K562 (cell line): ENCODE results near the gene IGSF21. TPM values are rescaled to one million over a fixed set of nuclear protein-coding genes. Genes with fewer than 3 reads are reported as not detected.

Experiments
- ATAC-seq: fragments of 200-7000 bp; cut with Tn5 transposase; 3 replicates; pipeline ENCODE4 v1.9.1; 2020; ENCODE audit warnings: moderate library complexity
- BruUV-seq: library from RNA; stranded (reverse); fragments of 400-500 nt; replicated peaks from 2 replicates; lab custom pipeline; 2021; lab: Mats Ljungman, UMichigan
- CTCF ChIA-PET: fragments of 300-600 bp; formaldehyde crosslinking; extraction: SDS; loops from one replicate; lab custom pipeline; 2021; ENCODE audit warnings: low intra/inter-chr PET ratio; lab: Yijun Ruan, JAX
- POLR2A ChIA-PET: fragments of 300-600, 350-650 bp; sonication (Branson Sonifier 250); formaldehyde crosslinking; extraction: SDS; loops from one replicate; lab custom pipeline; 2021; ENCODE audit warnings: antibody characterized with exemption, inconsistent platforms; lab: Yijun Ruan, JAX
- DNase-seq, 4 experiments: peaks; one replicate each; pipeline versions ENCODE4 v3.0.0 to v3.0.0-alpha.2; 2011 to 2018; ENCODE audit warnings: low spot score in 3 of 4, mixed read lengths in 3 of 4; ENCODE audit errors: extremely low read depth in 1 of 4
- FAIRE-seq: peaks from 2 replicates; lab custom pipeline; 2011; peaks lifted over from hg19 to GRCh38; lab: Jason Lieb, UNC
- H2AFZ ChIP-seq: 2 replicates; pipeline ENCODE4 v1.6.0; 2011; ENCODE audit warnings: low read depth, low read length, control low read depth, inconsistent platforms
- H3K27ac ChIP-seq: fragments of 200-600 bp; 3 replicates; pipeline ENCODE4 v1.8.0; 2011; ENCODE audit warnings: low read depth, mild to moderate bottlenecking, control low read depth, inconsistent platforms, low read length, moderate library complexity, mixed read lengths; ENCODE audit errors: extremely low read depth
- H3K27me3 ChIP-seq, 2 experiments: fragments of 300-600 bp in 1 of 2; 2 replicates in 1 of 2; 3 replicates in 1 of 2; pipeline versions ENCODE4 v1.6.0 to v1.8.0; 2011; ENCODE audit warnings: inconsistent platforms in 2 of 2, low read length in 2 of 2, mild to moderate bottlenecking in 1 of 2, mixed read lengths in 1 of 2, moderate library complexity in 1 of 2; ENCODE audit not compliant: control insufficient read depth in 2 of 2, insufficient read depth in 2 of 2
- H3K36me3 ChIP-seq: fragments of 300-600 bp; 3 replicates; pipeline ENCODE4 v1.8.0; 2011; ENCODE audit warnings: mild to moderate bottlenecking, low read length, inconsistent platforms; ENCODE audit not compliant: control insufficient read depth, insufficient read depth
- H3K4me1 ChIP-seq, 2 experiments: fragments of 200-600 bp in 1 of 2; replicated peaks in 1 of 2; 2 replicates in 1 of 2; 3 replicates in 1 of 2; pipeline versions ENCODE4 v1.5.1 to v1.8.0; 2011; ENCODE audit warnings: inconsistent platforms in 2 of 2, low read length in 2 of 2, mild to moderate bottlenecking in 1 of 2, mixed read lengths in 1 of 2, moderate library complexity in 1 of 2; ENCODE audit not compliant: control insufficient read depth in 2 of 2, insufficient read depth in 2 of 2
- H3K4me2 ChIP-seq: 2 replicates; pipeline ENCODE4 v1.6.1; 2011; ENCODE audit warnings: low read length, control low read depth, inconsistent platforms, mixed read lengths; ENCODE audit not compliant: insufficient read depth
- H3K4me3 ChIP-seq: fragments of 200-600 bp; sonication (generic), shearing (Covaris generic); 2 replicates; pipeline ENCODE4 v1.5.1; 2016; ENCODE audit warnings: control low read depth, inconsistent platforms
- H3K79me2 ChIP-seq: fragments of 200-600 bp; 3 replicates; pipeline ENCODE4 v1.8.0; 2011; ENCODE audit warnings: low read length, inconsistent platforms; ENCODE audit not compliant: control insufficient read depth, insufficient read depth
- H3K9ac ChIP-seq, 2 experiments: 2 replicates each; pipeline versions ENCODE4 v1.6.0 to v1.6.1; 2011; ENCODE audit warnings: low read depth in 2 of 2, low read length in 2 of 2, control low read depth in 1 of 2, inconsistent platforms in 1 of 2, mild to moderate bottlenecking in 1 of 2, mixed read lengths in 1 of 2; ENCODE audit not compliant: insufficient read depth in 1 of 2
- H3K9me1 ChIP-seq: one replicate; pipeline ENCODE4 v1.6.0; 2011; ENCODE audit warnings: inconsistent platforms, mild to moderate bottlenecking, low read length, moderate library complexity; ENCODE audit not compliant: control insufficient read depth, insufficient read depth
- H3K9me3 ChIP-seq: replicated peaks from 2 replicates; pipeline ENCODE4 v1.5.1; 2011; ENCODE audit warnings: low read depth, low read length, inconsistent platforms; ENCODE audit not compliant: control insufficient read depth, insufficient read depth
- H4K20me1 ChIP-seq: replicated peaks from 2 replicates; pipeline ENCODE4 v1.6.1; 2011; ENCODE audit warnings: low read length, inconsistent platforms, mixed read lengths; ENCODE audit not compliant: control insufficient read depth, insufficient read depth
- MCM5 ChIP-seq: fragments of 450-650 bp; IDR thresholded peaks from 2 replicates; pipeline ENCODE4 v1.6.1; 2016; ENCODE audit warnings: low read depth
- OTX1 ChIP-seq: fragments of 450-650 bp; formaldehyde crosslinking; IDR thresholded peaks from 2 replicates; pipeline ENCODE4 v1.4.0; 2022; ENCODE audit warnings: mild to moderate bottlenecking
- SNIP1 ChIP-seq: fragments of 450-650 bp; IDR thresholded peaks from 2 replicates; pipeline ENCODE4 v1.7.1; 2017; ENCODE audit warnings: low read depth, mild to moderate bottlenecking
- SRF ChIP-seq, 2 experiments: fragments of 250-450, 450-650 bp in 1 of 2; sonication (Bioruptor Pico) in 1 of 2; sonication (generic) in 1 of 2; formaldehyde crosslinking; IDR thresholded peaks; 2 replicates each; pipeline versions ENCODE4 v1.5.0 to v1.5.1; 2020 to 2022; ENCODE audit warnings: mild to moderate bottlenecking in 1 of 2, missing genetic modification reagents in 1 of 2
- TAF9B ChIP-seq: fragments of 450-650 bp; IDR thresholded peaks from 2 replicates; pipeline ENCODE4 v1.6.1; 2018; ENCODE audit warnings: mild to moderate bottlenecking; ENCODE audit not compliant: partially characterized antibody
- ZMIZ1 ChIP-seq, 2 experiments: fragments of 150-350 bp in 1 of 2; IDR thresholded peaks; 2 replicates each; pipeline ENCODE4 v1.6.1; 2012 to 2016; ENCODE audit warnings: low read depth in 2 of 2, low read length in 2 of 2, mild to moderate bottlenecking in 1 of 2, moderate library complexity in 1 of 2
- ZNF146 ChIP-seq: IDR thresholded peaks from one replicate; pipeline ENCODE4 v1.6.1; 2018; ENCODE audit warnings: missing compliant biosample characterization; ENCODE audit not compliant: unreplicated experiment
- ZNF316 ChIP-seq: fragments of 450-650 bp; IDR thresholded peaks from 2 replicates; pipeline ENCODE4 v1.6.1; 2016
- ZNF609 ChIP-seq: sonication (generic); formaldehyde crosslinking; IDR thresholded peaks from 2 replicates; pipeline ENCODE4 v1.8.1; 2023; ENCODE audit warnings: missing genetic modification reagents, mild to moderate bottlenecking, borderline replicate concordance
- WGBS: fragments of 100-300 bp; shearing (Covaris generic); methylation state at CpG from one replicate; pipeline ENCODE4 v1.1.6; 2016; ENCODE audit warnings: low coverage, mixed read lengths; ENCODE audit not compliant: insufficient coverage; ENCODE audit errors: missing lambda C conversion rate; 5-methylcytosine and 5-hydroxymethylcytosine counted together
- in situ Hi-C: fragments of 300-500 bp; cut with MboI; formaldehyde crosslinking; loops from 4 replicates; pipeline ENCODE4 v1.15.0; 2018; ENCODE audit warnings: inconsistent platforms, mixed read lengths
- intact Hi-C: fragments of 100-400 bp; cut with micrococcal nuclease; formaldehyde crosslinking; loops from 2 replicates; pipeline ENCODE4 v1.14.2; 2022
- polyA plus RNA-seq, 8 experiments: library from polyadenylated mRNA; depleted of rRNA in 4 of 8; stranded (reverse) in 5 of 8; unstranded in 3 of 8; fragments of >200 nt; fragmentation: Nextera tagmentation in 2 of 8; fragmentation: Illumina TruSeq in 1 of 8; extraction: Ambion mirVana in 2 of 8; extraction: Trizol in 1 of 8; gene quantifications; 2 replicates each; pipeline versions ENCODE4 v1.2.1 to v1.2.3, GENCODE V29; 2011 to 2014; ENCODE audit warnings: inconsistent platforms in 1 of 8, missing spikeins in 1 of 8
- total RNA-seq, 7 experiments: library from RNA; depleted of rRNA in 6 of 7; stranded (reverse); fragments of >200 nt in 6 of 7; fragmentation: Illumina TruSeq in 2 of 7; extraction: Trizol in 2 of 7; gene quantifications; 2 replicates each; pipeline versions ENCODE4 v1.2.1 to v1.2.3, GENCODE V29; 2011 to 2021; ENCODE audit warnings: low replicate concordance in 1 of 7
- TF ChIP-seq, protein P1 (sequence below): sonication (generic); formaldehyde crosslinking; IDR thresholded peaks from 2 replicates; pipeline ENCODE4 v1.8.0; 2022; ENCODE audit warnings: missing genetic modification reagents, mild to moderate bottlenecking, moderate library complexity, borderline replicate concordance

IGSF21 gene
- total and polyA plus RNA-seq, 9 of the 15 experiments (the other 6 are each of a cell fraction or from before 2014, with no cell fraction given) = not detected

DNA sequence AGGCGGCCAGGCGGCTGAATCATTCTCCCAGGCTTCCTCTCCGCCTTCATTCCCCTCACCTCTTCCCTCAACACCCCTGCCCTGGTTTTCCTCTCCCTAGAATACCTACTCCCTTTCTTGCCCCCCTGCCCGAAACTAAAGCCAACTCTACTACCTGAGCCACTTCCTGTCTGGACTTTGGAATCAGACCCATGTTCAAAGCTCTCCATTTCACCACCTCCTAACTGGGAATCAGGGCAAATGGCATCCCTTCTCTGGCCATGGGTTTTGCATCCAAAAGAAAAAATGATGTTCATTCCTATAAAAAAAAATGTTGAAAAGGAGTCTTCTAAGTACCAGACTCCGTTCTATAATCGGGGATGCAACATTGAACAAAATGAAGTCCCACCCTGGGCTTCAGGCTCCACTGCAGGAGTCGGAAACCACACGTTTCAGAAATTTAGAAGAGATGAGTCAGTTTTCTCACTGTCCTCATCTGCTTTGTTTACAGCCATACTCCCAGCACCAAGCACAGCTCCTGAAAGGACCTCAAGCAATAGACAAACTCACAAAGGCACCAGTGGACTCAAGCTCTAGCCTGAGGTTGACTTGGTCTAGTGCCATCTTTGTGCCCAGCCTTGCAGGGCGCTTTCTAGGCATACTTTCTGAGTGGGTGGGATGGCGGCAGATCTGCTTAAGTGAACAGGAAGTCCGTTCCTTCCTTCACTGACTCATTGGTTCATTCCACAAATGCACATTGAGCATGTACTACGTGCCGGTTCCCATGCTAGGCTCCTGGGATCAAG, 176.2 kb downstream of the IGSF21 start:
- intact Hi-C loops (no loop called here), in situ Hi-C loops (no loop called here)
- no peaks in the 10 kb centered on the region for H3K36me3 ChIP-seq
- DNase-seq (no peak), ATAC-seq (no peak), FAIRE-seq (no peak)
- H3K9me3 ChIP-seq = no peaks in the 10 kb centered on the region
- ChIA-PET CTCF (no interaction called here), POLR2A (no interaction called here)
- H4K20me1 ChIP-seq = peaks cover 35% of the 10 kb centered on the region; the same call in 1 of the 2 replicates
- BruUV-seq = no TSS peak
- no peak overlapping the region for H3K4me2 ChIP-seq
- no peak overlapping the region for H3K27ac ChIP-seq
- WGBS = 0% methylated on average over 13 of the region's 13 CpGs
- no peak overlapping the region for H3K9ac ChIP-seq
- H3K4me3 ChIP-seq = no peak overlapping the region
- TF ChIP-seq TAF9B = no peak
- no peak for TF ChIP-seq ZNF609 (CRISPR knock-in tag)
- TF ChIP-seq SRF (CRISPR knock-in tag; IDR thresholded peaks at IDR 0.05) = no peak
- no peak for TF ChIP-seq MCM5
- no peak for TF ChIP-seq ZNF316
- TF ChIP-seq, protein P1, sequence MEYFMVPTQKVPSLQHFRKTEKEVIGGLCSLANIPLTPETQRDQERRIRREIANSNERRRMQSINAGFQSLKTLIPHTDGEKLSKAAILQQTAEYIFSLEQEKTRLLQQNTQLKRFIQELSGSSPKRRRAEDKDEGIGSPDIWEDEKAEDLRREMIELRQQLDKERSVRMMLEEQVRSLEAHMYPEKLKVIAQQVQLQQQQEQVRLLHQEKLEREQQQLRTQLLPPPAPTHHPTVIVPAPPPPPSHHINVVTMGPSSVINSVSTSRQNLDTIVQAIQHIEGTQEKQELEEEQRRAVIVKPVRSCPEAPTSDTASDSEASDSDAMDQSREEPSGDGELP = no peak
- no peak for TF ChIP-seq SNIP1
- no peak for TF ChIP-seq ZMIZ1 (IDR thresholded peaks at IDR 0.05; ENCODE audit: low read depth in 2 of 2, low read length in 2 of 2)
- TF ChIP-seq ZNF146 (CRISPR knock-in tag) = no peak
- no peak for TF ChIP-seq OTX1
- H2AFZ ChIP-seq = no peak overlapping the region
- no peaks in the 10 kb centered on the region for H3K9me1 ChIP-seq
- H3K27me3 ChIP-seq = peaks cover 21 to 43% of the 10 kb centered on the region in 2 experiments; a peak in 3 of 5 replicates
- H3K79me2 ChIP-seq = no peaks in the 10 kb centered on the region
- no peaks in the 10 kb centered on the region; a peak in 1 of 5 replicates for H3K4me1 ChIP-seq
